ENCODE data around the gene APOBEC3C.
"Not testable (repeated sequence)": the region's sequence is repeated elsewhere in the genome, so short reads cannot be mapped to it uniquely, and the experiment has no call there.

GRCh38 chr22:39020021-39020651, 6.1 kb downstream of the APOBEC3C start:
- TF ChIP-seq CTCF, POLR2A (IDR thresholded peaks at IDR 0.05): not testable (repeated sequence)

Measured in testis (tissue), 2 donors.